CD4-positive, alpha-beta memory T cell (primary cell): ENCODE data around the gene ALDH1A1. TPM values are rescaled to one million over a fixed set of nuclear protein-coding genes. Genes with fewer than 3 reads are reported as not detected.
"Not testable (repeated sequence)": the region's sequence is repeated elsewhere in the genome, so short reads cannot be mapped to it uniquely, and the experiment has no call there.

Experiments used
- CTCF ChIA-PET: fragments of 350-600 bp; sonication (Branson Sonifier 250); formaldehyde crosslinking; loops from one replicate; lab custom pipeline; 2021; ENCODE audit warnings: inconsistent platforms; ENCODE audit not compliant: partially characterized antibody; lab: Charles Lee
- POLR2A ChIA-PET: fragments of 350-600 bp; sonication (Branson Sonifier 250); formaldehyde crosslinking; loops from one replicate; lab custom pipeline; 2021; ENCODE audit not compliant: partially characterized antibody; lab: Charles Lee
- DNase-seq, 5 donors: peaks; one replicate each; pipeline versions ENCODE4 v3.0.0 to v3.0.0-alpha.2; 2020 to 2022; ENCODE audit warnings: mixed read lengths in 1 of 5
- H3K27ac ChIP-seq: one replicate; pipeline ENCODE4 v1.7.0; 2013; ENCODE audit warnings: low read depth, low read length
- H3K27me3 ChIP-seq: 2 replicates; pipeline ENCODE4 v1.7.0; 2013; ENCODE audit warnings: mild to moderate bottlenecking, low read length, moderate library complexity; ENCODE audit not compliant: insufficient read depth
- H3K36me3 ChIP-seq: 2 replicates; pipeline ENCODE4 v1.7.0; 2013; ENCODE audit warnings: mild to moderate bottlenecking, low read length, moderate library complexity; ENCODE audit not compliant: insufficient read depth
- H3K4me1 ChIP-seq: 2 replicates; pipeline ENCODE4 v1.7.0; 2013; ENCODE audit warnings: mild to moderate bottlenecking, low read length, moderate library complexity; ENCODE audit not compliant: insufficient read depth
- H3K4me3 ChIP-seq, 2 donors: one replicate each; pipeline ENCODE4 v1.7.0; 2013; ENCODE audit warnings: low read length in 2 of 2, mild to moderate bottlenecking in 1 of 2
- H3K9me3 ChIP-seq, 2 donors: one replicate each; pipeline ENCODE4 v1.7.0; 2013; ENCODE audit warnings: low read length in 2 of 2, control low read depth in 1 of 2; ENCODE audit not compliant: control insufficient read depth in 1 of 2
- H3K27ac Mint-ChIP-seq, 7 donors: one replicate each; pipeline ENCODE4 v1.8.0; 2020 to 2021; ENCODE audit warnings: mixed read lengths in 7 of 7, mild to moderate bottlenecking in 6 of 7, inconsistent platforms in 3 of 7, moderate library complexity in 3 of 7
- H3K27me3 Mint-ChIP-seq, 2 donors: one replicate each; pipeline ENCODE4 v1.8.0; 2020 to 2021; ENCODE audit warnings: mixed read lengths in 2 of 2
- H3K36me3 Mint-ChIP-seq, 2 donors: one replicate each; pipeline ENCODE4 v1.8.0; 2020 to 2021; ENCODE audit warnings: mixed read lengths in 2 of 2, inconsistent platforms in 1 of 2, mild to moderate bottlenecking in 1 of 2
- H3K4me1 Mint-ChIP-seq, 4 donors: one replicate each; pipeline ENCODE4 v1.8.0; 2020 to 2021; ENCODE audit warnings: mixed read lengths in 4 of 4, mild to moderate bottlenecking in 1 of 4
- H3K4me3 Mint-ChIP-seq, 8 donors: one replicate each; pipeline ENCODE4 v1.8.0; 2020 to 2021; ENCODE audit warnings: mixed read lengths in 8 of 8, mild to moderate bottlenecking in 7 of 8, moderate library complexity in 6 of 8, inconsistent platforms in 3 of 8
- H3K9me3 Mint-ChIP-seq, 8 donors: one replicate each; pipeline ENCODE4 v1.8.0; 2020 to 2021; ENCODE audit warnings: mixed read lengths in 8 of 8, mild to moderate bottlenecking in 5 of 8, inconsistent platforms in 3 of 8, moderate library complexity in 1 of 8
- intact Hi-C: fragments of 100-400 bp; cut with micrococcal nuclease; formaldehyde crosslinking; loops from one replicate; pipeline ENCODE4 v1.15.1; 2023
- polyA plus RNA-seq, 2 donors: library from polyadenylated mRNA; unstranded; fragments of 300-500 nt; fragmentation: Illumina TruSeq; gene quantifications; one replicate each; pipeline ENCODE4 v1.2.3, GENCODE V29; 2021
- total RNA-seq, 2 experiments: library from RNA; stranded (reverse); gene quantifications; one replicate each; pipeline ENCODE4 v1.2.3, GENCODE V29; 2021

The ALDH1A1 gene
- total and polyA plus RNA-seq, 4 experiments from 2014 or later, result 0.44 to 1.2 TPM; not detected in 2

DNA sequence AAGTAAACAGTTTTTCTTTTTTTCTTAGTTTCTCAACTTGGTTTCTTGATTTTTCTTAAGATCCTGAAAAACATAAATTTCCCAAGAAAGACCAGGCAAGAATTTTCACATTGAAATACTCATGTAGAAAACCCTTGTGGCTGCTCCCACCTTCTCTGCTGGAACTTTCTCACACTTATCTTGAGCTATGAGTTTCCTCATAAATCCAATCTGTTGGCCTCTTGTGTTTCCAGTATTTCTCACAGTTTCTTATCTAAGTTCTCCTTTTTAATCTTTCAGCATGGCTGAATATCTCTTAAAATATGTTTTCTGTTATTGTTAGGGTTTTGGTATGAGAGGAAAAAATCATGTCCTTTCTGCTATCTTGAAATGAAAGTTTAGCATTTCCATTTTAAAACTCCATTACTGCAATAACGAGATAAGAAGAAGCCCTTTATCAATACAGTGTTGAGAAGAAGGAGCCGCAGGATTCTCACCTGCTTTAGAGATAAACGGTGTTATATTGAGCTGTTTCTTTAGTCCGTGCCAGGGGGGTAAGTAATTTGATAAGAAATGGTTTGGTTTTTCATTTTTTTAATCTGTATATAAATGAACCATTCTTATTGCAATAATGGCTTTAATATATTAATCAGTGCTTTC, 89.3 kb downstream of the ALDH1A1 start:
- Mint-ChIP-seq H3K4me1 (no peaks in the 10 kb centered on the region), H3K9me3 (peaks cover 0 to 4% (median 2%) of the 10 kb centered on the region in 8 donors), H3K27me3 (peaks cover 0 to 3% of the 10 kb centered on the region in 2 donors), H3K4me3 (no peak overlapping the region), H3K36me3 (no peaks in the 10 kb centered on the region), H3K27ac (no peak overlapping the region)
- Histone ChIP-seq H3K36me3 (no peaks in the 10 kb centered on the region), H3K27me3 (no peaks in the 10 kb centered on the region), H3K27ac (no peak overlapping the region), H3K4me3 (no peak overlapping the region), H3K4me1 (no peaks in the 10 kb centered on the region), H3K9me3 (no peaks in the 10 kb centered on the region)
- intact Hi-C loops, result no loop called here
- POLR2A ChIA-PET, result no interaction called here
- CTCF ChIA-PET, result no interaction called here
- DNase-seq, result no peak

DNA sequence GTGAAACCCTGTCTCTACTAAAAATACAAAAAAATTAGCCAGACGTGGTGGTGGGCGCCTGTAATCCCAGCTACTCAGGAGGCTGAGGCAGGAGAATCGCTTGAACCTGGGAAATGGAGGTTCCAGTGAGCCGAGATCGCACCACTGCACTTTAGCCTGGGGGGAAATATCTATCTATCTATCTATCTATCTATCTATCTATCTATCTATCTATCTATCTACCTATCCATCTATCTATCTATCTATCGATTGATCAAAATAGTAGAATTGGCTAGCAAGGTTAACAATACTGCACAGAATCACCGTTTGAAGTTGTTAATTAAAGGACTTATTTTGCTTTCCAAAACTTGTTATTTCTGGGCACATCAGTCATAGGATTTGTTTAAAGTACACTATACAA, 90.1 kb downstream of the ALDH1A1 start:
- H3K4me1 ChIP-seq, H3K4me3 ChIP-seq, H3K27ac ChIP-seq, H3K27me3 Mint-ChIP-seq, H3K4me1 Mint-ChIP-seq, H3K36me3 ChIP-seq, DNase-seq, H3K4me3 Mint-ChIP-seq, H3K27ac Mint-ChIP-seq, H3K9me3 ChIP-seq, CTCF ChIA-PET, H3K9me3 Mint-ChIP-seq, H3K27me3 ChIP-seq, intact Hi-C loops, H3K36me3 Mint-ChIP-seq, POLR2A ChIA-PET: not testable (repeated sequence)

DNA sequence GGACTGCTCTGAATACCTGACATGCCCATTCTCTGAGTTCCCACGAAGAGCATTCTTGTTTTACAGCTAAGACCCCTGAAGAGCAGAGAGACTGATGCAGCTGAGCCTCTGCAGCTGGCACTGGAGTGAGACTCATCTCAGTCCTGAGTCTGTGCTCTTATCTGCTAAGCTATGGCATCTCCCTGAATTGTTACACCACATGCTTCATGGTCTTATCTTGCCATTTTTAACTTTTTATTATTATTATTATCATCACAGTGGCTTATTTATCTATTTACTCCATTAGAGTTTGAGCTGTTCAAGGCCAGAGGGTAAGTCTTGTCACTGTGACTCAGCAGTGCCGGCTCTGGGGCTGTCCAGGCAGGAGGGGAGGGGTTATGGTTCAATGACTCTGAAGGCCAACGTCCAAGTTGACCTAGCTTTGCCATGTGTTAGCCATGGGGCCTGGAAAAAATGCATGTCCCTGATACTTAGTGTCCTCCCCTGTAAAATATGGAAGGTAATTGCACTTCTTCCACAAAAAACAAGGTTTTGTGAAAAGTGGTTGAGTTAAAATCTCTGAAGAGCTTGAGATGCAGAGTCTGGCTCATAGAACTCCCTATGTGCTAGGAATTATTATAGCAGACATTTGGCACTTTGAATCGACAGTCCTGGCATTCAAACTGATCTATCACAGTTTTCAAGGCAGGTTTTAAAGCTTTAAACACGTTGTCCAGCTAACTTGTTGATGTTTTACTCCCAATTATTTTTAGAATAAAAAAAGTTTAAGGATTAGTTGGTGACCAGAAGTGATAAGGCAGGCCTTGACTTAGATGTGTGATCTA, 94.6 kb downstream of the ALDH1A1 start:
- no peaks in the 10 kb centered on the region for H3K27me3 Mint-ChIP-seq
- H3K4me1 ChIP-seq, result no peaks in the 10 kb centered on the region
- intact Hi-C loops, result no loop called here
- DNase-seq, result no peak
- no peaks in the 10 kb centered on the region for H3K36me3 Mint-ChIP-seq
- H3K4me1 Mint-ChIP-seq, result peaks cover 0 to 4% (median 0%) of the 10 kb centered on the region in 4 donors
- H3K36me3 ChIP-seq, result no peaks in the 10 kb centered on the region
- H3K9me3 Mint-ChIP-seq, result no peaks in the 10 kb centered on the region
- no peak overlapping the region for H3K4me3 Mint-ChIP-seq
- no peaks in the 10 kb centered on the region for H3K27me3 ChIP-seq
- CTCF ChIA-PET, result interaction anchor here (0.9 to 1.2 kb wide), 3 partner anchors 250 to 325 kb away, joined by 3 read pairs; no protein-coding TSS in a partner anchor
- no peaks in the 10 kb centered on the region for H3K9me3 ChIP-seq
- no peak overlapping the region for H3K27ac Mint-ChIP-seq
- no peak overlapping the region for H3K4me3 ChIP-seq
- POLR2A ChIA-PET, result no interaction called here
- H3K27ac ChIP-seq, result no peak overlapping the region

DNA sequence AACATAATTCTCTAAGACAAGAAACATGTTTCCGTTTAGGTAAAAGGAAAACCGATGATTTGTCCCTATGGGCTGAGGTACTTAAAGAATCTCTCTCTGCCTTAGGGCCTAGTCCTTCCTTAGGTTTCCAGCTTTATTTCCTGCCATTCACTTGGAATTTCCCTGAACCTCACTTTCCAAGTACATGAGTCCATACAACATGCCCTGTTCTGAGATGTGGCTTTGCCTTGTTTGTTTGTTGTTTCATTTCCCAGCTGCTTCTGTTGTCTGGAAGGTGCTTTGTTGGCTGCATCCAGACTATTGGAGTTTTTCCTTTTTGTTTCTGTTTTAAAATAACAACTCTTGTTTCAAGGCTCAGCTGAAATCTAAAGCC, 95.2 kb downstream of the ALDH1A1 start:
- no peak overlapping the region for H3K4me3 ChIP-seq
- DNase-seq, result no peak
- Mint-ChIP-seq H3K4me1 (peaks cover 0 to 4% (median 0%) of the 10 kb centered on the region in 4 donors), H3K27ac (no peak overlapping the region), H3K27me3 (no peaks in the 10 kb centered on the region), H3K4me3 (no peak overlapping the region), H3K9me3 (no peaks in the 10 kb centered on the region), H3K36me3 (no peaks in the 10 kb centered on the region)
- ChIA-PET CTCF (interaction anchor here (0.9 to 1.2 kb wide), 5 partner anchors 19 to 326 kb away, joined by 3 to 5 read pairs (median 3); no protein-coding TSS in a partner anchor), POLR2A (no interaction called here)
- H3K9me3 ChIP-seq, result no peaks in the 10 kb centered on the region
- H3K36me3 ChIP-seq, result no peaks in the 10 kb centered on the region
- intact Hi-C loops, result loop anchor here (1.0 kb wide), 1 partner anchor 166 kb away; no protein-coding TSS in a partner anchor
- H3K27ac ChIP-seq, result no peak overlapping the region
- H3K27me3 ChIP-seq, result no peaks in the 10 kb centered on the region
- no peaks in the 10 kb centered on the region for H3K4me1 ChIP-seq

DNA sequence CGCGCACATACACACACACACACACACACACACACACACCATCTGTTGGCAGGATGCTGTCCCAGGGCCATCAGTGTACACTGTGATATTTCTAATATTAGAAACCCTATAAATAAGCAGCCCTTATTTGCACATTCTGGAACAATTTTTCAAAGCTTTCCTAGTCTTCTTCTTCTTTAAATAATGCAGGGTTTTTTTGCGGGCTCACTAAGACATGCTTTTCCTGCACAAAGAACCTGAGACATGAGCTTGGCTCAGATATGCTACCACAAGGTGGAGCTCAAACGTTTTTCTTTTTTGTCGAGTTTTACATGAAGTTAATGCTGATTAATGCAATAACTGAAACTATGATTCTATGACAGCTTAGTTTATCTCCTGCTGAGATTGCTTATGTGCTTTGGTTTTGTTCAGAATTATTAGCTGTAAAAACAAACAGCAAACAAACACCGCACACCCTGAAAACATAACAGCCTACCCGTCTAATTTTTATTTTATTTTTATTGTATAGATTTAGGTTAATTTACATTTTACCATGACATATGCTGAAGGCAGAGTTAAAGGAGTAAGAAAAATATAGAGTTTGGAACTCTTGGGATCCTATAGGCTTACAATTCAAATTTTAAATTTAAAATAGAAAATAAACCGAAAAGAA, 95.8 kb downstream of the ALDH1A1 start:
- Histone ChIP-seq H3K27me3 (no peaks in the 10 kb centered on the region), H3K9me3 (no peaks in the 10 kb centered on the region), H3K4me3 (no peak overlapping the region), H3K4me1 (no peaks in the 10 kb centered on the region), H3K27ac (no peak overlapping the region), H3K36me3 (no peaks in the 10 kb centered on the region)
- no peak overlapping the region for H3K4me3 Mint-ChIP-seq
- no peaks in the 10 kb centered on the region for H3K9me3 Mint-ChIP-seq
- intact Hi-C loops, result loop anchor here (1.0 kb wide), 1 partner anchor 166 kb away; no protein-coding TSS in a partner anchor
- H3K27me3 Mint-ChIP-seq, result no peaks in the 10 kb centered on the region
- H3K36me3 Mint-ChIP-seq, result no peaks in the 10 kb centered on the region
- ChIA-PET CTCF (interaction anchor here (0.9 to 1.2 kb wide), 4 partner anchors 18 to 326 kb away, joined by 3 to 5 read pairs (median 4); no protein-coding TSS in a partner anchor), POLR2A (no interaction called here)
- peak in 3 of 5 donors; percentile 7 to 15 (median 8) for DNase-seq
- no peak overlapping the region for H3K27ac Mint-ChIP-seq
- peaks cover 0 to 4% (median 0%) of the 10 kb centered on the region in 4 donors for H3K4me1 Mint-ChIP-seq

DNA sequence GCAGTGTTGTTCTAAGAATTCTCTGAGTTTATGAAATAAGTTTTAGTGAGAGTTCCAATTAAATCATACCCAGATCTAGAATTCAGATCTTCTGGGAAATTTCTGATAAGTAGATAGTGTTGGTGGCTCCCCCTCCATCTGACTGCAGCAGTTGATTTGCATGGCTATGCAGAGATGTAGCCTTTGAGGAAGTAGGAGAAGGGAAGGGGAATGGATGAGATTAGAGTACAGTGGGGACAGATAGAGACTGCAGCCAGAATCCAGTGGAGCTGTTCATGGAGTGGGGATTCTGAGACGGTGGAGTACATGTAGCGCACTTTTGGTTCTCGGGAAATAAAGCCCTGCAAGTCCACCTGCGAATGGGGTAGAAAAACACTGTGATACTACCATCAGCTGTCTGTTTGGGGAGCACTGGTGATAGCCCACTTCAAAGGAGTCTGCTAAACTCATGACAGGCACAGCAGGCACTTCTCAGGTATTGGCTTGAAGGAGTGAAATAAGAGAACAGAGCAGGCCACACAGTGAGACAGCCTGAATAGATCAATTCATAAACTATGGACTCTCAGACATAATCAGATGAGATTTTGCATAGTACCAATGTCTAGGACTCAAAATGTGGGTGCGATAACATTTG, 96.8 kb downstream of the ALDH1A1 start:
- Histone ChIP-seq H3K4me3 (no peak overlapping the region), H3K27me3 (no peaks in the 10 kb centered on the region), H3K9me3 (no peaks in the 10 kb centered on the region), H3K4me1 (no peaks in the 10 kb centered on the region), H3K27ac (no peak overlapping the region), H3K36me3 (no peaks in the 10 kb centered on the region)
- peaks cover 0 to 4% (median 0%) of the 10 kb centered on the region in 4 donors for H3K4me1 Mint-ChIP-seq
- DNase-seq, result no peak
- H3K36me3 Mint-ChIP-seq, result no peaks in the 10 kb centered on the region
- no peak overlapping the region for H3K4me3 Mint-ChIP-seq
- H3K27ac Mint-ChIP-seq, result no peak overlapping the region
- POLR2A ChIA-PET, result no interaction called here
- CTCF ChIA-PET, result no interaction called here
- peaks cover 0 to 2% (median 0%) of the 10 kb centered on the region in 8 donors for H3K9me3 Mint-ChIP-seq
- H3K27me3 Mint-ChIP-seq, result no peaks in the 10 kb centered on the region
- intact Hi-C loops, result loop anchor here (2.0 kb wide), 1 partner anchor 329 kb away; no protein-coding TSS in a partner anchor
